ENCODE data around the gene SEC22A.

Gene SEC22A

DNA sequence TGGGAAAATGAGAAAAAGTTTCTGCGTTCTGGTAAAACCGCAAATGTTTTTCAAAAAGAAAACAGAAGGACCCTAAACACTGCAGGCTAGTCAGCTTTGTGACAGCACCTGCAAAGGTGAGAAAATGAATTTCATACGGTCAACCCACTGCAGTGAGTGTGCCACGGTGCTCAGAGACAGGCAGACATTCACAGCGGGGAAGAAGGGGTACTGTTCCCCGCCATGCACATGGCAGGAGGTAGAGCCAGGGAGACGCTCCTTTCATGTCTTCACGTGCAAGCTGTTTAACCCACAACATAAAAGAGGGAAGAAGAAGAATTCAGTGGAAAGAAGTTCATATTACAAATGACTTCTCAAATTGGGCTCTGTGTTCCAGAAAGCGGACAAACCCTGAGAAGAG lies 109.5 kb downstream of the SEC22A start:
- no peak for TF ChIP-seq CTCF (IDR thresholded peaks at IDR 0.05)
- no peak for DNase-seq (ENCODE audit: low spot score)
- no peak overlapping the region for H3K27ac ChIP-seq
- H3K4me3 ChIP-seq: no peak overlapping the region

- DNase-seq (ENCODE audit: low spot score): no peak
- TF ChIP-seq CTCF (IDR thresholded peaks at IDR 0.05): no peak
Measured at GRCh38 chr3:123312331-123313265, 110.9 kb downstream of the SEC22A start.

DNA sequence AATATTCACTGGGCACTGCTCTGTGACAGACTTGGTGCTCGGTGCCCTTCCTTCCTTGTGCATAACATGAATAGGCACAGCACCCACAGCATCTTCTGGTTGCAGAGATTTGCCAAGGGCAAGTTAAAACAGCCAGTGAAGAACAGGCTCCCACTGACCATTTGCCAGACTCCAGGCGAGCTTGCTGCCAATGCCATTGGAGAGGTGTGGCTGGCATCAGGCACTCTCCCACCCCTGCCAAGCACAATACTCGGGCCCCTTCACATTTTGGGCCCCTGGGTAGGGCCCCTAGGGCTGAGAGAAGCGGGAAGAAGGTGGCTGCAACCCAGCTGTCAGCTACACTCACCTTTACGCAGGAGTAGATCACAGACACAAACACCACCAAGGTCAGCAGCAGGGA lies 112.1 kb downstream of the SEC22A start:
- H3K27ac ChIP-seq: peak overlapping the region; percentile 16 to 27
- no peak for TF ChIP-seq CTCF (IDR thresholded peaks at IDR 0.05)
- DNase-seq (ENCODE audit: low spot score): no peak
- H3K4me3 ChIP-seq: no peak overlapping the region

More at GRCh38 chr3:123312331-123313265, 110.9 kb downstream of the SEC22A start:
- Histone ChIP-seq H3K27ac (peak overlapping the region in 1 of 2 donors; percentile 35), H3K4me3 (no peak overlapping the region)

- peak overlapping the region; percentile 16 to 27 for H3K27ac ChIP-seq
- no peak for DNase-seq (ENCODE audit: low spot score)
Measured at GRCh38 chr3:123314359-123315270, 112.9 kb downstream of the SEC22A start.

GRCh38 chr3:123315271-123315595 lies 113.5 kb downstream of the SEC22A start:
- no peak overlapping the region for H3K27ac ChIP-seq
- TF ChIP-seq CTCF (IDR thresholded peaks at IDR 0.05): no peak

More at GRCh38 chr3:123314359-123315270, 112.9 kb downstream of the SEC22A start:
- H3K4me3 ChIP-seq: no peak overlapping the region
- no peak for TF ChIP-seq CTCF (IDR thresholded peaks at IDR 0.05)

GRCh38 chr3:123317716-123318115 lies 116.0 kb downstream of the SEC22A start:
- Histone ChIP-seq H3K4me3 (no peak overlapping the region), H3K27ac (no peak overlapping the region)
- TF ChIP-seq CTCF (IDR thresholded peaks at IDR 0.05): no peak
- no peak for DNase-seq (ENCODE audit: low spot score)

More at GRCh38 chr3:123315271-123315595, 113.5 kb downstream of the SEC22A start:
- no peak for DNase-seq (ENCODE audit: low spot score)
- no peak overlapping the region for H3K4me3 ChIP-seq
